ENCODE results near the gene PSD4. TPM values are rescaled to one million over a fixed set of nuclear protein-coding genes. Genes with fewer than 3 reads are reported as not detected.

Gene PSD4
- total and polyA plus RNA-seq, 3 experiments from 2014 or later: 42.1 to 193 (median 192) TPM

- H3K36me3 ChIP-seq (ENCODE audit: insufficient read depth, low read length): no peaks in the 10 kb centered on the region
- peak overlapping the region in 1 of 8 donors; percentile 87 for H3K27ac Mint-ChIP-seq
- no peaks in the 10 kb centered on the region for H3K27me3 Mint-ChIP-seq
- H3K27me3 ChIP-seq (ENCODE audit: insufficient read depth, low read length, poor library complexity, severe bottlenecking): no peaks in the 10 kb centered on the region
- peaks cover 0 to 4% (median 0%) of the 10 kb centered on the region in 3 donors for H3K36me3 Mint-ChIP-seq
- ChIA-PET CTCF (interaction anchor here (1.2 to 6.3 kb wide), 3 partner anchors 20 to 39 kb away, joined by 3 to 51 read pairs (median 5); no protein-coding TSS in a partner anchor), POLR2A (no interaction called here)
- no peak overlapping the region for H3K4me3 ChIP-seq (ENCODE audit: low read length)
- no peak for DNase-seq
- peaks cover 31% of the 10 kb centered on the region for H3K4me1 ChIP-seq (ENCODE audit: insufficient read depth, low read length)
- peaks cover 29 to 49% (median 46%) of the 10 kb centered on the region in 3 donors for H3K4me1 Mint-ChIP-seq
- no peak overlapping the region for H3K27ac ChIP-seq (ENCODE audit: low read depth, low read length)
- H3K4me3 Mint-ChIP-seq: no peak overlapping the region
- H3K9me3 Mint-ChIP-seq: no peaks in the 10 kb centered on the region
- no peaks in the 10 kb centered on the region for H3K9me3 ChIP-seq (ENCODE audit: low read length)
Observed at GRCh38 chr2:113160248-113160647, 13.5 kb upstream of the PSD4 start.

DNA sequence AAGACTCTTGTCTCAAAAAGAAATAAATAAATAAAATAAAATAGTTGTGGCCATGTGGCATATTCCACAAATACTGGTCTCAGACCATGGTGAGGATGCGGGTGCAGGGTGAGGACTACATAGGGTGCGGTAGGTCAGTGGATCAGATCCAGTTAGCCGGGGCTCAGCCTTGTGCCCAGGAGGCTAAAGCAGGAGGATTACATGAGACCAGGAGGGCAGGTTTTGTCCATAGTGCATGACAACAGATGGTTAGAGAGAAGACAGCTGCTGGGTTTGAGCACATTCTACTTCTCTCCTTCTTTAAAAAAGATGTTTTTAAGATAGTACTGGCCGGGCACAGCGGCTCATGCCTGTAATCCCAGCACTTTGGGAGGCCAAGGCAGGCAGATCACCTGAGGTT is 12.8 kb upstream of the PSD4 start:
- DNase-seq: no peak
- peaks cover 0 to 4% (median 0%) of the 10 kb centered on the region in 3 donors for H3K36me3 Mint-ChIP-seq
- H3K4me1 Mint-ChIP-seq: peaks cover 29 to 54% (median 50%) of the 10 kb centered on the region in 3 donors
- POLR2A ChIA-PET: no interaction called here
- CTCF ChIA-PET: interaction anchor here (1.6 to 6.3 kb wide), 2 partner anchors 23 to 38 kb away, joined by 5 to 51 read pairs; no protein-coding TSS in a partner anchor
- H3K9me3 Mint-ChIP-seq: no peaks in the 10 kb centered on the region
- Histone ChIP-seq H3K27me3 (ENCODE audit: insufficient read depth, low read length, poor library complexity, severe bottlenecking) (no peaks in the 10 kb centered on the region), H3K36me3 (ENCODE audit: insufficient read depth, low read length) (no peaks in the 10 kb centered on the region), H3K4me3 (ENCODE audit: low read length) (no peak overlapping the region), H3K27ac (ENCODE audit: low read depth, low read length) (no peak overlapping the region), H3K9me3 (ENCODE audit: low read length) (no peaks in the 10 kb centered on the region), H3K4me1 (ENCODE audit: insufficient read depth, low read length) (peaks cover 32% of the 10 kb centered on the region)
- no peaks in the 10 kb centered on the region for H3K27me3 Mint-ChIP-seq
- H3K27ac Mint-ChIP-seq: no peak overlapping the region
- no peak overlapping the region for H3K4me3 Mint-ChIP-seq

GRCh38 chr2:113162173-113162572 is 11.6 kb upstream of the PSD4 start:
- H3K4me3 ChIP-seq (ENCODE audit: low read length): no peak overlapping the region
- H3K9me3 ChIP-seq (ENCODE audit: low read length): no peaks in the 10 kb centered on the region
- ChIA-PET POLR2A (interaction anchor here (1.0 kb wide), 1 partner anchor 13 kb away, joined by 3 read pairs; no protein-coding TSS in a partner anchor), CTCF (interaction anchor here (3.5 to 4.7 kb wide), 3 partner anchors 12 to 37 kb away, joined by 17 to 32 read pairs (median 21); partner anchors contain the start of gene PSD4)
- Mint-ChIP-seq H3K4me1 (peaks cover 27 to 54% (median 52%) of the 10 kb centered on the region in 3 donors), H3K9me3 (no peaks in the 10 kb centered on the region), H3K36me3 (peaks cover 0 to 3% (median 0%) of the 10 kb centered on the region in 3 donors), H3K27ac (no peak overlapping the region), H3K27me3 (no peaks in the 10 kb centered on the region), H3K4me3 (no peak overlapping the region)
- H3K27ac ChIP-seq (ENCODE audit: low read depth, low read length): no peak overlapping the region
- H3K4me1 ChIP-seq (ENCODE audit: insufficient read depth, low read length): peaks cover 31% of the 10 kb centered on the region
- H3K36me3 ChIP-seq (ENCODE audit: insufficient read depth, low read length): no peaks in the 10 kb centered on the region
- H3K27me3 ChIP-seq (ENCODE audit: insufficient read depth, low read length, poor library complexity, severe bottlenecking): no peaks in the 10 kb centered on the region
- no peak for DNase-seq

DNA sequence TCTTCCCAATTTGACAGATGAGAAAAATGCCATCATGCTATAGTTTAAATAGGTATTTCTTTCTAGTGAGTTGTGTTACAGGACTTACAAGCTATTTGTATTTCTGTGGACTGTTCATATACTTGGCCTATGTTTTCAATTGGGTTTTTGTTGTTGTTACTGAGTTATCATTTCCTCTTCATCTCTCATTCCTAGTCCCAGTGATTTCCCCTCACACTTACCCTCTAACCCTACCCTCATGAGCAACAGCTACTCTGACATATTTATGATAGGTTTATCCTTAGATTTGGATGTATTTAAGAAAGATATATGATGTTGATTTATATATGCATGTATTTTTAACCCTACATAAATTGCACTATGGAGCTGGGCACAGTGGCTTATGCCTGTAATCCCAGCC is 10.9 kb upstream of the PSD4 start:
- Mint-ChIP-seq H3K9me3 (no peaks in the 10 kb centered on the region), H3K4me3 (peak overlapping the region in 1 of 7 donors; percentile 7), H3K36me3 (peaks cover 0 to 2% (median 0%) of the 10 kb centered on the region in 3 donors), H3K27me3 (no peaks in the 10 kb centered on the region), H3K4me1 (peaks cover 33 to 59% (median 57%) of the 10 kb centered on the region in 3 donors), H3K27ac (peak overlapping the region in 4 of 8 donors; percentile 13 to 38 (median 23))
- H3K4me1 ChIP-seq (ENCODE audit: insufficient read depth, low read length): peaks cover 36% of the 10 kb centered on the region
- H3K36me3 ChIP-seq (ENCODE audit: insufficient read depth, low read length): no peaks in the 10 kb centered on the region
- ChIA-PET CTCF (interaction anchor here (3.5 to 4.7 kb wide), 3 partner anchors 12 to 36 kb away, joined by 17 to 32 read pairs (median 21); partner anchors contain the start of gene PSD4), POLR2A (interaction anchor here (0.7 to 1.0 kb wide), 2 partner anchors 12 to 611 kb away, joined by 3 to 4 read pairs; no protein-coding TSS in a partner anchor)
- no peak overlapping the region for H3K4me3 ChIP-seq (ENCODE audit: low read length)
- H3K27me3 ChIP-seq (ENCODE audit: insufficient read depth, low read length, poor library complexity, severe bottlenecking): no peaks in the 10 kb centered on the region
- H3K27ac ChIP-seq (ENCODE audit: low read depth, low read length): no peak overlapping the region
- no peaks in the 10 kb centered on the region for H3K9me3 ChIP-seq (ENCODE audit: low read length)
- DNase-seq: no peak

GRCh38 chr2:113164215-113164929 is 9.4 kb upstream of the PSD4 start:
- peak overlapping the region in 6 of 8 donors; percentile 1 to 93 (median 59) for H3K27ac Mint-ChIP-seq
- Histone ChIP-seq H3K27me3 (ENCODE audit: insufficient read depth, low read length, poor library complexity, severe bottlenecking) (no peaks in the 10 kb centered on the region), H3K4me1 (ENCODE audit: insufficient read depth, low read length) (peaks cover 41% of the 10 kb centered on the region), H3K9me3 (ENCODE audit: low read length) (no peaks in the 10 kb centered on the region), H3K4me3 (ENCODE audit: low read length) (no peak overlapping the region), H3K36me3 (ENCODE audit: insufficient read depth, low read length) (no peaks in the 10 kb centered on the region), H3K27ac (ENCODE audit: low read depth, low read length) (no peak overlapping the region)
- no peak for DNase-seq
- H3K4me3 Mint-ChIP-seq: no peak overlapping the region
- ChIA-PET POLR2A (interaction anchor here (0.7 to 1.0 kb wide), 2 partner anchors 10 to 25 kb away, joined by 3 to 12 read pairs; partner anchors contain the start of gene PSD4), CTCF (interaction anchor here (0.9 to 4.7 kb wide), 6 partner anchors 10 to 40 kb away, joined by 3 to 32 read pairs (median 11); partner anchors contain the start of gene PSD4)
- peaks cover 40 to 58% (median 56%) of the 10 kb centered on the region in 3 donors for H3K4me1 Mint-ChIP-seq
- H3K36me3 Mint-ChIP-seq: no peaks in the 10 kb centered on the region
- no peaks in the 10 kb centered on the region for H3K9me3 Mint-ChIP-seq
- no peaks in the 10 kb centered on the region for H3K27me3 Mint-ChIP-seq

DNA sequence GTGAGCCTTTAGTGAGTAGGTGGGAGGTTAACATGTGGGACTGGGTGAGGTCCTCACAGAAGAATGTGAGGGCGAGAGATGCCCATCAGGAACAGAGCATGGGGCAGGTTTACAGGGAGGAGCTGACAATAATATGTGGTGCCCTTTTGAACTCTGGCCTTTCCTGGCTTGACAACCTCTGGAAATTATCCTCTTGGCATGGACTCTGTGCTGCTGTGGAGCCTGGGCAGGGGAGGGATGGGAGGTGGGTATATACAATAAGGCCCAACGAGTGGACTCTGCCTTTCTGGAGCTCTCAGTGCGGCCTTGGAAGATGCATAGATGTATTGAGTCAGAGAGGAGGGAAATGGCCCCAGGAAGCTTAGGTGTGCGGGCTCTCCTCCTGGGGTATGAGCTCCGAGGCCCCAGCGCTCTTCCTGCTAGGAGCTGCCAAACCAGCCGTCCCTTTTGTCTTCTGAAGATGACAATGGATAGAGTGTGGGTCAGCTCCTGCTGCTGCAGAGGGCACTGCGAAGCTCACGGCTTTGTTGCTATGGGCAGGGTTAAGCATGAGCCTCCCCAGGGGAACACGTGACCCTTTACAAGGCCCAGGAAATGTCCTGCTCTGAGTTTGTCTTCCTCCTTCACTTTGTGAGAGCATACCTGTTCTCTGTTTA is 8.7 kb upstream of the PSD4 start:
- Histone ChIP-seq H3K9me3 (ENCODE audit: low read length) (no peaks in the 10 kb centered on the region), H3K4me1 (ENCODE audit: insufficient read depth, low read length) (peaks cover 47% of the 10 kb centered on the region), H3K27me3 (ENCODE audit: insufficient read depth, low read length, poor library complexity, severe bottlenecking) (no peaks in the 10 kb centered on the region), H3K4me3 (ENCODE audit: low read length) (no peak overlapping the region), H3K27ac (ENCODE audit: low read depth, low read length) (no peak overlapping the region), H3K36me3 (ENCODE audit: insufficient read depth, low read length) (no peaks in the 10 kb centered on the region)
- no peaks in the 10 kb centered on the region for H3K36me3 Mint-ChIP-seq
- peaks cover 44 to 63% (median 63%) of the 10 kb centered on the region in 3 donors for H3K4me1 Mint-ChIP-seq
- DNase-seq: no peak
- CTCF ChIA-PET: interaction anchor here (0.9 to 4.7 kb wide), 6 partner anchors 9 to 39 kb away, joined by 3 to 32 read pairs (median 11); partner anchors contain the start of gene PSD4
- H3K27me3 Mint-ChIP-seq: no peaks in the 10 kb centered on the region
- H3K9me3 Mint-ChIP-seq: no peaks in the 10 kb centered on the region
- no peak overlapping the region for H3K4me3 Mint-ChIP-seq
- POLR2A ChIA-PET: interaction anchor here (1.0 to 2.8 kb wide), 2 partner anchors 8 to 9 kb away, joined by 3 to 13 read pairs; partner anchors contain the start of gene PSD4
- H3K27ac Mint-ChIP-seq: peak overlapping the region in 5 of 8 donors; percentile 1 to 93 (median 59)

DNA sequence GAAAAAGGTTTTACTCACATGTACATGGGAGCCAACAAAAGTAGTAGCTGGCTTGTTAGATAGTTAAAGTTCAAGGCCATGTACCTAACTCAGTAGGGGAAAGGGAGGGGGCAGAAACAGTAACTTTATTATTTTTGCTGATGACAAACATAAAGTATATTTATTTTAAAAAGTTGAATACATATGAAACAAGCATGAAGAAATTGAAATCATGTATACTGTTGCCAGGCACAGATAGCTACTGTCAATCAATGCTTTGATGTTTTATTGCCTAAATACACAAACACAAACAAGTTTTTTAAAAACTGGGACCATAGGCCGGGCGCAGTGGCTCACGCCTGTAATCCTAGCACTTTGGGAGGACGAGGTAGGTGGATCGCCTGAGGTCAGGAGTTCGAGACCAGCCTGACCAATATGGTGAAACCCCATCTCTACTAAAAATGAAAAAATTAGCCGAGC is 7.6 kb upstream of the PSD4 start:
- no peaks in the 10 kb centered on the region for H3K27me3 Mint-ChIP-seq
- Histone ChIP-seq H3K27me3 (ENCODE audit: insufficient read depth, low read length, poor library complexity, severe bottlenecking) (no peaks in the 10 kb centered on the region), H3K36me3 (ENCODE audit: insufficient read depth, low read length) (no peaks in the 10 kb centered on the region), H3K4me3 (ENCODE audit: low read length) (no peak overlapping the region), H3K9me3 (ENCODE audit: low read length) (no peaks in the 10 kb centered on the region), H3K4me1 (ENCODE audit: insufficient read depth, low read length) (peaks cover 54% of the 10 kb centered on the region), H3K27ac (ENCODE audit: low read depth, low read length) (no peak overlapping the region)
- DNase-seq: no peak
- peak overlapping the region in 1 of 7 donors; percentile 56 for H3K4me3 Mint-ChIP-seq
- peaks cover 48 to 67% (median 66%) of the 10 kb centered on the region in 3 donors for H3K4me1 Mint-ChIP-seq
- no peaks in the 10 kb centered on the region for H3K9me3 Mint-ChIP-seq
- no peaks in the 10 kb centered on the region for H3K36me3 Mint-ChIP-seq
- H3K27ac Mint-ChIP-seq: peak overlapping the region in 7 of 8 donors; percentile 7 to 86 (median 70)
- POLR2A ChIA-PET: interaction anchor here (2.8 kb wide), 1 partner anchor 9 kb away, joined by 13 read pairs; no protein-coding TSS in a partner anchor
- CTCF ChIA-PET: interaction anchor here (2.0 to 4.7 kb wide), 3 partner anchors 15 to 33 kb away, joined by 5 to 32 read pairs (median 10); no protein-coding TSS in a partner anchor

All from CD8-positive, alpha-beta memory T cell (primary cell).